Astrocyte of the spinal cord (primary cell): Measurements from ENCODE around the gene HS3ST2.

ENCODE experiments used
- DNase-seq: peaks from one replicate; pipeline ENCODE4 v3.0.0; 2011; ENCODE audit warnings: low read depth, low spot score
- H3K4me3 ChIP-seq: 2 replicates; pipeline ENCODE4 v1.5.1; 2011; ENCODE audit warnings: low read depth, mild to moderate bottlenecking, low read length, moderate library complexity
- CTCF ChIP-seq: IDR thresholded peaks from 2 replicates; pipeline ENCODE4 v1.5.1; 2012; ENCODE audit warnings: low read depth, mild to moderate bottlenecking, low read length, inconsistent platforms
- in situ Hi-C: cut with HindIII; loops from 2 replicates; pipeline ENCODE4 v1.10.0; 2017; ENCODE audit warnings: low sequenced_read_pairs

Gene HS3ST2

GRCh38 chr16:22868593-22869224 is 54.7 kb downstream of the HS3ST2 start:
- DNase-seq = no peak
- TF ChIP-seq CTCF = no peak
- in situ Hi-C loops = no loop called here
- no peak overlapping the region for H3K4me3 ChIP-seq

DNA sequence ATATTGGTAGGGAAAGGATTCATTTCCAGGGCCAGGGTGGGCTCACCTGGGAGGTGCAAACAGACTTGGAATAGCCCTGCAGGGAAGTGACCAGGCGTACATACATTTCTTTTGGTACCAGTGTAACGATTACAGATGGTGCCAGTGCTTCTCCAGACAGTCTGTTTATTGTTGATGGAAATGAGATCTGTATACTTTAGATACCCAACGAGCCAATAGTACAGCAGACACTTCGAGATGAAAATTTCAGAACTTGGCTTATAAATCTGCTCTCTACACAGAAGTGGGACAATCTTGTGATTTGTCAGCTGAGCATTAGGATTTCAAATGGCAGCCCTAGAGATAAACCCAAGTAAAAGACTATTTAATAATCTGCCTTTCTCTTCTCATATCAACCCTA is 57.9 kb downstream of the HS3ST2 start:
- DNase-seq = no peak
- in situ Hi-C loops = no loop called here
- H3K4me3 ChIP-seq = no peak overlapping the region
- no peak for TF ChIP-seq CTCF

DNA sequence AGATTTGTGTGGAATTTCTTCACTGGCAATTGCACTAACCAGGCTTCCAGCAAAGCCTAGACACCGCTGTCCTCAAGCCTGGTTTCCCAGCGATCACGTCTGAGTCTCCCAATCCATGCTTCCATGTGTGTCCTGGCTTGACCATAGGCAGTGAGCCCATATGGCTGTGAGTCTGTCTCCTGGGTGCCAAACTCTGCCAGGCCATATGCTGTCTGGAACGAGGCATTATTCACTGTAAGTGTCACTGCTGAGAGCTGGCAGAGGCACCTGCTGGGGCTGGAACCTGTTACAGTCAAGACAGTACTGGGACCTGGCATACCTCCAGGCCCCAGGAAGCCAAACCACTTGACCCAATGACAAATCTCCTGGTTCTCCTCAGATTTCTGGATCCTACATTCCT is 60.4 kb downstream of the HS3ST2 start:
- DNase-seq = no peak
- TF ChIP-seq CTCF = no peak
- no peak overlapping the region for H3K4me3 ChIP-seq
- in situ Hi-C loops = no loop called here

DNA sequence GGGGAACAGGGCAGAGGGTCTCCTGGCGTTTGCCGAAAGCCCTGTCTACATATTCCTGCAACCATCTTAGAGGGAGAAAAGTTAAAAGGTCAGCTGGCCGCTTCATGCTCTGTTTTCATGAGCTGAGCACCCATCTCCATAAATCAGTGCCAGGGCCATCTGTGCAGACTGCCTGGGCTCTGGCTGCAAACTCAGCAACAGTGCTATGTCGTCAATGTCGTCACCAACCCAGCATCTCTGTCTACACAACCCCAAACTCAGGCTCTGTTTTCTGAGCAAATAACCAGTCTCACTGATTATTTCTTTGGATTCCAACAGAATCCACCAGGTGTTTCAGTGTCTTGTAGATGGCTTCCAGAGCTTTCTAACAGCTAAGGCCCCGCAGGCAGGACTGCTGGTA is 65.0 kb downstream of the HS3ST2 start:
- no peak for TF ChIP-seq CTCF
- H3K4me3 ChIP-seq = no peak overlapping the region
- no peak for DNase-seq
- in situ Hi-C loops = no loop called here

DNA sequence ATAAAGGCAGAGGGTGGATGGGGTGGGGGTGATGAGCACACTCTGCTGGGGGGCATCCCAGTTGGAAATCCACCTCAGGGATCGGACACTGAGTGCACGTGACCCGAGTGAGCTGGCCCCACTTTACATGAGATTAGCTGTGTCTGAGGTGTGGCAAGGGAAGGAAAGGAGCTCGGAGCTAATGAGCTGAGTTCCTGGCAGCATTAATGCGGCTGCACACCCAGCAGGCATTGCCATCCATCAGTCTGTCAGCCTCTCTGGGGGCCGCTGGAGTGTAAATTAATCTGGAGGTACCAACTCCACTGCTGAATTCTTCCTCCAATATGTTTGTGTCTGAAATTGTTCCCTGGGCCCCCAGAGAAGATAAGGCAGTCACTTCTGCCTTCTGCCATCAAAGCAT is 65.5 kb downstream of the HS3ST2 start:
- in situ Hi-C loops = no loop called here
- H3K4me3 ChIP-seq = no peak overlapping the region
- DNase-seq = no peak
- TF ChIP-seq CTCF = no peak

- no peak overlapping the region for H3K4me3 ChIP-seq
- no peak for TF ChIP-seq CTCF
- DNase-seq = no peak
- in situ Hi-C loops = no loop called here
Measured at GRCh38 chr16:22882981-22883380, 69.0 kb downstream of the HS3ST2 start.

GRCh38 chr16:22885951-22886350 is 72.0 kb downstream of the HS3ST2 start:
- no peak for DNase-seq
- H3K4me3 ChIP-seq = no peak overlapping the region
- in situ Hi-C loops = no loop called here
- no peak for TF ChIP-seq CTCF
